ENCODE data around the gene LRP5. TPM values are rescaled to one million over a fixed set of nuclear protein-coding genes. Genes with fewer than 3 reads are reported as not detected.

Gene LRP5
- total and polyA plus RNA-seq, 10 donors = 3.9 to 21.8 (median 14.1) TPM

DNA sequence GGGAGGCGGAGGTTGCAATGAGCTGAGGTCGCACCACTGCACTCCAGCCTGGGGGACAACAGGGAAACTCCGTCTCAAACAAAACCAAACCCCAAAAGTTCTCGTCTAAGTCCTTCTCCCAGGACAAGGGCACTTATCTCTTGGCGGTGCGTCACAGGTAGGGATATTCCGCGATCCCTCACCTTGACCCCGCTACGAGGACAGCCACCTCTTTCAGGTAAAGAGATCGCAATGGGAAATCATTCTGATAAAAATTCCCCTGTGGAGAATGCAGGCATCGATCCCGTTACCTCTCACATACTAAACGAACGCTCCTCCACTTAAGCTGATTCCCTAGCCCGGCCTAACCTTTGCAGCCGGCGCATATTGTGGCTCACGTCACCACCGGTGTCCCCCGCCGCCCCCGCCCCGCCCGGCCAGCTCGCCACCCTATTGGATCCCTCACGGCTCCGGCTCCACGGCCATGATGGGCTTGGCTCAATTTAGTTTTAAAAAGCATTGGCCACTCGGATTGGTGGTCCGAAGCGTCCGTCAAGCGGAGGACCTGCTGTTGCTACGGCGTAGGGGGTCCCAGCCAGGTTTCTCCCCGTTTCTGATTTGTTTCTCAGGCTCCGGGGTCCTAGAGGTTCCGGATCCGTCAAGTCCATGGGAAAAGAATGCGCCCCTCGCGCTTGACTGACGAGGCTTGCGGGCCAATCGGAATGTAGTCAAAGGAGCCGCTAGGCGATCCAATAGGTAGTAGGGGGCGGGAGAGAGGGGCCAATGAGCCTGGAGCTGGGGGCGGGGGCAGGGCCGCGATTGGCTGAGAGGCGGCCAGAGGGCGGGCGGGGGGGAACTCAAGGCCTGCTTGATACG, 147.7 kb downstream of the LRP5 start:
- Histone ChIP-seq H3K36me3 (no peaks in the 10 kb centered on the region), H3K4me3 (peak overlapping the region; percentile 72 to 97 (median 87)), H3K27me3 (replicated peaks in 1 of 7) (no peaks in the 10 kb centered on the region), H3K4me1 (peaks cover 29 to 47% (median 43%) of the 10 kb centered on the region in 6 donors), H3K27ac (peak overlapping the region; percentile 94 to 99 (median 98)), H3K9me3 (no peaks in the 10 kb centered on the region)
- 4 to 6% (median 5%) methylated on average over 47 to 56 of the region's 56 CpGs for WGBS, 5 donors
- intact Hi-C loops (cut with DNase I; ENCODE audit: low total_unique reads) = no loop called here
- DNase-seq = peak; percentile 97
- TF ChIP-seq POLR2AphosphoS5 (IDR thresholded peaks at IDR 0.05) (peak in 2 of 3 donors; percentile 49 to 65), CTCF (IDR thresholded peaks at IDR 0.05 in 8 of 11, conservative IDR thresholded peaks at IDR 0.05 in 3 of 11) (peak in 1 of 11 experiments; percentile 16), POLR2A (IDR thresholded peaks at IDR 0.05) (no peak)

GRCh38 chr11:68460741-68461574, 148.6 kb downstream of the LRP5 start, which contains the start of gene PPP6R3:
Gene PPP6R3 (plus strand): TSS chr11:68460752. CDS start chr11:68537665, 76,913 bp downstream.
- WGBS, 5 donors = 0 to 1% (median 0%) methylated on average over 14 to 92 of the region's 92 CpGs
- intact Hi-C loops (cut with DNase I; ENCODE audit: low total_unique reads) = no loop called here
- peaks cover 36 to 56% (median 52%) of the 10 kb centered on the region in 6 donors for H3K4me1 ChIP-seq
- DNase-seq = peak; percentile 95
- TF ChIP-seq POLR2AphosphoS5 (IDR thresholded peaks at IDR 0.05) (peak; percentile 80 to 93 (median 89)), POLR2A (IDR thresholded peaks at IDR 0.05) (no peak), CTCF (IDR thresholded peaks at IDR 0.05 in 8 of 11, conservative IDR thresholded peaks at IDR 0.05 in 3 of 11) (peak in 3 of 11 experiments; percentile 13 to 41 (median 20))
- no peaks in the 10 kb centered on the region for H3K36me3 ChIP-seq
- H3K4me3 ChIP-seq = peak within 1 kb of the TSS; percentile 72 to 97 (median 87)
- no peaks in the 10 kb centered on the region for H3K9me3 ChIP-seq
- peak within 1 kb of the TSS; percentile 94 to 99 (median 98) for H3K27ac ChIP-seq
- H3K27me3 ChIP-seq (replicated peaks in 1 of 7) = no peaks in the 10 kb centered on the region

DNA sequence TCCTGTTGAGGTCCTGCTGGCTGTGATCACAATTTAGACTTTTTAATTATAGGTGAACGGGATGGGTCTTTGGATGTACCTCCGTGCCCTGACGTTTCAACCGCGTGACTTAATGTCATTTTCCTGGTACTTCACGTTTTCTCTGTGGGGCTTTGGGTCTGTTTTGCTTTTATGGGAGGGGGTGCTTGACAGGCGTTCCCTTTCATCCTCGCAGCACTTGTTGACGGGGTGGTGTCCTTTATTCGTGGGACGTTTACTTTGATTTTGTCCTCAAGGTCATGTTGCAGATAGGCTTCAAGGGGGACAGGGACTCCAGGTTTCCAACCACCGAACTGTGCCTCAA, 149.2 kb downstream of the LRP5 start:
- no peak for TF ChIP-seq POLR2A (IDR thresholded peaks at IDR 0.05)
- no peak for TF ChIP-seq CTCF (IDR thresholded peaks at IDR 0.05 in 8 of 11, conservative IDR thresholded peaks at IDR 0.05 in 3 of 11)
- TF ChIP-seq POLR2AphosphoS5 (IDR thresholded peaks at IDR 0.05) = no peak
- peak overlapping the region in 5 of 8 donors; percentile 97 to 99 (median 99) for H3K27ac ChIP-seq

More for the DNA sequence above, 149.2 kb downstream of the LRP5 start:
- Histone ChIP-seq H3K4me3 (peak overlapping the region; percentile 72 to 97 (median 87)), H3K27me3 (replicated peaks in 1 of 7) (no peaks in the 10 kb centered on the region), H3K36me3 (peaks cover 0 to 3% (median 0%) of the 10 kb centered on the region in 6 donors), H3K4me1 (peaks cover 41 to 62% (median 56%) of the 10 kb centered on the region in 6 donors), H3K9me3 (no peaks in the 10 kb centered on the region)
- intact Hi-C loops (cut with DNase I; ENCODE audit: low total_unique reads) = no loop called here
- DNase-seq = peak; percentile 25
- WGBS, 5 donors = 1 to 3% (median 2%) methylated on average over 12 of the region's 12 CpGs
